HEK293 (cell line): ENCODE measurements around the gene NEFH.

ENCODE experiments used
- CTCF ChIA-PET: fragments of 350-600 bp; formaldehyde crosslinking; extraction: SDS; loops from one replicate; lab custom pipeline; 2021; ENCODE audit warnings: antibody characterized with exemption; lab: Yijun Ruan, JAX
- POLR2A ChIA-PET: fragments of 300-600 bp; formaldehyde crosslinking; extraction: SDS; loops from one replicate; lab custom pipeline; 2020; ENCODE audit warnings: antibody characterized with exemption, inconsistent platforms; lab: Yijun Ruan, JAX
- H3K27ac ChIP-seq: fragments of 200-500 bp; sonication (Bioruptor generic); 2 replicates; pipeline ENCODE4 v1.5.1; 2014; ENCODE audit warnings: low read depth, low read length, control low read depth, inconsistent platforms; ENCODE audit errors: extremely low read depth
- H3K36me3 ChIP-seq, 2 experiments: fragments of 200-500 bp in 1 of 2; sonication (Bioruptor generic) in 1 of 2; 1 replicate in 1 of 2; 2 replicates in 1 of 2; pipeline ENCODE4 v1.5.1; 2014 to 2017; ENCODE audit warnings: inconsistent platforms in 2 of 2, low read length in 2 of 2; ENCODE audit not compliant: control insufficient read depth in 2 of 2, insufficient read depth in 1 of 2
- H3K4me1 ChIP-seq: fragments of 200-500 bp; sonication (Bioruptor generic); 2 replicates; pipeline ENCODE4 v1.5.1; 2014; ENCODE audit warnings: mild to moderate bottlenecking, low read length, inconsistent platforms; ENCODE audit not compliant: control insufficient read depth, insufficient read depth
- H3K4me3 ChIP-seq: 2 replicates; pipeline ENCODE4 v1.5.1; 2011; ENCODE audit warnings: low read depth, mild to moderate bottlenecking, control low read depth, low read length, moderate library complexity
- H3K9me3 ChIP-seq: fragments of 200-500 bp; sonication (Bioruptor generic); 2 replicates; pipeline ENCODE4 v1.5.1; 2014; ENCODE audit warnings: low read depth, low read length, inconsistent platforms; ENCODE audit not compliant: control insufficient read depth, insufficient read depth
- MEIS1 ChIP-seq: sonication (generic); formaldehyde crosslinking; IDR thresholded peaks from 2 replicates; pipeline ENCODE4 v1.8.1; 2022; ENCODE audit warnings: missing genetic modification reagents, mild to moderate bottlenecking, borderline replicate concordance
- TRIM28 ChIP-seq: IDR thresholded peaks from 2 replicates; pipeline ENCODE4 v1.6.1; 2011; ENCODE audit warnings: low read length, control low read depth, borderline replicate concordance
- ZNF132 ChIP-seq: fragments of 450-650 bp; formaldehyde crosslinking; IDR thresholded peaks from 2 replicates; pipeline ENCODE4 v1.5.1; 2017; ENCODE audit warnings: missing biosample characterization, missing genetic modification characterization, borderline replicate concordance
- ZNF138 ChIP-seq: fragments of 450-650 bp; formaldehyde crosslinking; IDR thresholded peaks from 2 replicates; pipeline ENCODE4 v1.5.1; 2016; ENCODE audit warnings: missing biosample characterization, missing genetic modification characterization, borderline replicate concordance
- ZNF16 ChIP-seq: fragments of 450-650 bp; formaldehyde crosslinking; IDR thresholded peaks from 2 replicates; pipeline ENCODE4 v1.5.1; 2016; ENCODE audit warnings: low read depth, missing biosample characterization, missing genetic modification characterization
- ZNF175 ChIP-seq: fragments of 450-650 bp; formaldehyde crosslinking; IDR thresholded peaks from 2 replicates; pipeline ENCODE4 v1.5.1; 2016; ENCODE audit warnings: missing biosample characterization, missing genetic modification characterization
- ZNF266 ChIP-seq: fragments of 450-650 bp; formaldehyde crosslinking; IDR thresholded peaks from 2 replicates; pipeline ENCODE4 v1.5.1; 2016; ENCODE audit warnings: missing biosample characterization, missing genetic modification characterization, low read depth
- ZNF311 ChIP-seq: fragments of 450-650 bp; formaldehyde crosslinking; IDR thresholded peaks from 2 replicates; pipeline ENCODE4 v1.5.1; 2017; ENCODE audit warnings: missing biosample characterization, missing genetic modification characterization, borderline replicate concordance
- ZNF366 ChIP-seq: fragments of 450-650 bp; formaldehyde crosslinking; conservative IDR thresholded peaks from 2 replicates; pipeline ENCODE4 v1.5.1; 2016; ENCODE audit warnings: missing biosample characterization, missing genetic modification characterization
- ZNF514 ChIP-seq: fragments of 450-650 bp; formaldehyde crosslinking; IDR thresholded peaks from 2 replicates; pipeline ENCODE4 v1.5.1; 2016; ENCODE audit warnings: missing biosample characterization, missing genetic modification characterization
- ZNF529 ChIP-seq: fragments of 450-650 bp; formaldehyde crosslinking; IDR thresholded peaks from 2 replicates; pipeline ENCODE4 v1.5.1; 2017; ENCODE audit warnings: missing genetic modification characterization, missing biosample characterization; ENCODE audit not compliant: insufficient replicate concordance
- ZNF548 ChIP-seq: fragments of 450-650 bp; formaldehyde crosslinking; IDR thresholded peaks from 2 replicates; pipeline ENCODE4 v1.5.1; 2016; ENCODE audit warnings: missing biosample characterization, missing genetic modification characterization
- ZNF555 ChIP-seq: fragments of 450-650 bp; formaldehyde crosslinking; conservative IDR thresholded peaks from 2 replicates; pipeline ENCODE4 v1.5.1; 2017; ENCODE audit warnings: missing biosample characterization, mild to moderate bottlenecking, missing genetic modification characterization, inconsistent platforms
- ZNF558 ChIP-seq: fragments of 450-650 bp; formaldehyde crosslinking; IDR thresholded peaks from 2 replicates; pipeline ENCODE4 v1.5.1; 2016; ENCODE audit warnings: missing biosample characterization, missing genetic modification characterization
- ZNF707 ChIP-seq: fragments of 450-650 bp; formaldehyde crosslinking; IDR thresholded peaks from 2 replicates; pipeline ENCODE4 v1.5.1; 2016; ENCODE audit warnings: missing biosample characterization, missing genetic modification characterization
- ZSCAN16 ChIP-seq: fragments of 450-650 bp; formaldehyde crosslinking; IDR thresholded peaks from 2 replicates; pipeline ENCODE4 v1.5.1; 2016; ENCODE audit warnings: missing biosample characterization, missing genetic modification characterization
- ZXDB ChIP-seq: fragments of 450-650 bp; formaldehyde crosslinking; IDR thresholded peaks from 2 replicates; pipeline ENCODE4 v1.5.1; 2016; ENCODE audit warnings: missing biosample characterization, missing genetic modification characterization
- TF ChIP-seq, protein P1 (sequence below): fragments of 450-650 bp; formaldehyde crosslinking; IDR thresholded peaks from 2 replicates; pipeline ENCODE4 v1.5.1; 2017; ENCODE audit warnings: missing biosample characterization, missing genetic modification characterization
- TF ChIP-seq, protein P2 (sequence below): fragments of 450-650 bp; formaldehyde crosslinking; IDR thresholded peaks from 2 replicates; pipeline ENCODE4 v1.5.1; 2016; ENCODE audit warnings: missing biosample characterization, missing genetic modification characterization
- TF ChIP-seq, protein P3 (sequence below): fragments of 450-650 bp; IDR thresholded peaks from 2 replicates; pipeline ENCODE4 v1.5.1; 2018; ENCODE audit warnings: missing biosample characterization, missing genetic modification characterization
- TF ChIP-seq, protein P4 (sequence below): fragments of 450-650 bp; formaldehyde crosslinking; IDR thresholded peaks from 2 replicates; pipeline ENCODE4 v1.5.1; 2016; ENCODE audit warnings: missing biosample characterization, missing genetic modification characterization
- TF ChIP-seq, protein P5 (sequence below): fragments of 450-650 bp; formaldehyde crosslinking; IDR thresholded peaks from 2 replicates; pipeline ENCODE4 v1.5.1; 2016; ENCODE audit warnings: missing biosample characterization, missing genetic modification characterization
- TF ChIP-seq, protein P6 (sequence below): fragments of 450-650 bp; formaldehyde crosslinking; IDR thresholded peaks from 2 replicates; pipeline ENCODE4 v1.5.1; 2016; ENCODE audit warnings: missing biosample characterization, missing genetic modification characterization, low read depth

Gene NEFH

DNA sequence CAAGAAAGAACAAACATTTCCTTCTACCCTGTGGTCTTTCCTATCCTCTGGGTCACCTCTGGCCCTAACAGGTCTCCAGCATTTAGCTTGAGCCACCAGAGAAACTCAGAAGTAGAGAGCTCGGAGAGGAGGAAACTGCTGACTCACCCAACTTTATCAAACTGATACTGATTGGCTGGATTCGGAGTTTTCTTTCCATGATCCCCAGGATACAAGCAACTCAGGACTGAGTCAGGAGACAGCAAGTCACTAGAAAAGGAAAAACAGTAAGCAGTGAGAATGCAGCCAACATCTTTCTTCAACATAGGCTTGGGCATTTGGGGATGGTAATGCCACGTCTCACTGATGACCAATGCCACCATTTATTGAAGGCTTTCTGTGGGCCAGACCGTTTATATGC lies 40.8 kb downstream of the NEFH start:
- Histone ChIP-seq H3K4me1 (no peaks in the 10 kb centered on the region), H3K9me3 (no peaks in the 10 kb centered on the region), H3K27ac (no peak overlapping the region), H3K4me3 (no peak overlapping the region), H3K36me3 (peaks cover 48 to 89% of the 10 kb centered on the region in 2 experiments)
- no peak for TF ChIP-seq ZNF311 (tag by site-specific recombination)
- TF ChIP-seq ZNF16 (tag by site-specific recombination), result no peak
- no peak for TF ChIP-seq ZNF529 (tag by site-specific recombination)
- TF ChIP-seq, protein P1, sequence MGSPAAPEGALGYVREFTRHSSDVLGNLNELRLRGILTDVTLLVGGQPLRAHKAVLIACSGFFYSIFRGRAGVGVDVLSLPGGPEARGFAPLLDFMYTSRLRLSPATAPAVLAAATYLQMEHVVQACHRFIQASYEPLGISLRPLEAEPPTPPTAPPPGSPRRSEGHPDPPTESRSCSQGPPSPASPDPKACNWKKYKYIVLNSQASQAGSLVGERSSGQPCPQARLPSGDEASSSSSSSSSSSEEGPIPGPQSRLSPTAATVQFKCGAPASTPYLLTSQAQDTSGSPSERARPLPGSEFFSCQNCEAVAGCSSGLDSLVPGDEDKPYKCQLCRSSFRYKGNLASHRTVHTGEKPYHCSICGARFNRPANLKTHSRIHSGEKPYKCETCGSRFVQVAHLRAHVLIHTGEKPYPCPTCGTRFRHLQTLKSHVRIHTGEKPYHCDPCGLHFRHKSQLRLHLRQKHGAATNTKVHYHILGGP (tag by site-specific recombination), result no peak
- TF ChIP-seq ZNF548 (tag by site-specific recombination), result no peak
- no peak for TF ChIP-seq ZNF707 (tag by site-specific recombination)
- TF ChIP-seq TRIM28, result no peak
- no peak for TF ChIP-seq MEIS1
- TF ChIP-seq, protein P2, sequence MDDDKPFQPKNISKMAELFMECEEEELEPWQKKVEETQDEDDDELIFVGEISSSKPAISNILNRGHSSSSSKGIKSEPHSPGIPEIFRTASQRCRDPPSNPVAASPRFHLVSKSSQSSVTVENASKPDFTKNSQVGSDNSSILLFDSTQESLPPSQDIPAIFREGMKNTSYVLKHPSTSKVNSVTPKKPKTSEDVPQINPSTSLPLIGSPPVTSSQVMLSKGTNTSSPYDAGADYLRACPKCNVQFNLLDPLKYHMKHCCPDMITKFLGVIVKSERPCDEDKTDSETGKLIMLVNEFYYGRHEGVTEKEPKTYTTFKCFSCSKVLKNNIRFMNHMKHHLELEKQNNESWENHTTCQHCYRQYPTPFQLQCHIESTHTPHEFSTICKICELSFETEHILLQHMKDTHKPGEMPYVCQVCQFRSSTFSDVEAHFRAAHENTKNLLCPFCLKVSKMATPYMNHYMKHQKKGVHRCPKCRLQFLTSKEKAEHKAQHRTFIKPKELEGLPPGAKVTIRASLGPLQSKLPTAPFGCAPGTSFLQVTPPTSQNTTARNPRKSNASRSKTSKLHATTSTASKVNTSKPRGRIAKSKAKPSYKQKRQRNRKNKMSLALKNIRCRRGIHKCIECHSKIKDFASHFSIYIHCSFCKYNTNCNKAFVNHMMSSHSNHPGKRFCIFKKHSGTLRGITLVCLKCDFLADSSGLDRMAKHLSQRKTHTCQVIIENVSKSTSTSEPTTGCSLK (tag by site-specific recombination), result no peak
- TF ChIP-seq ZNF138 (tag by site-specific recombination), result no peak
- TF ChIP-seq ZNF266 (tag by site-specific recombination), result no peak
- no peak for TF ChIP-seq ZNF514
- ChIA-PET POLR2A (interaction anchor here (1.3 kb wide), 1 partner anchor 33 kb away, joined by 7 read pairs; the partner anchor contains the start of gene THOC5), CTCF (no interaction called here)

DNA sequence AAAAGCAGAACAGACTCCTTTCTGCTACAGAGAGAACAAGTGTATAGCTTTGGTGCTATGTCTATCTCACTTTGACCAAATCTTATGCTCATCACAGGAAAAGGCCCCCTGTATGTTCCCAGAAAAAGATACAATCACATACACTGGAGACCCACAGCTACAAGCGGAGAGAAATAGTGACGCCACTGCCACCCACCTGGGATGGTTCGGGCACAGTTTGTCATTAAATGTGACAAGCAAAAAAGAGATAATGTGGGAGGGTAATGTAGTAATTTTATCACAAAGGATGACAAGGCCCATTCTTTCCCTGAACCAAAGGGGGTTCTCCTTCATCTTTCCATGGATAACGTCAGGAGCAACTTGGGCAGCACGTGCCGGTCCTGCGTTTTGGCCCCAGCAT lies 41.5 kb downstream of the NEFH start:
- Histone ChIP-seq H3K27ac (no peak overlapping the region), H3K4me1 (no peaks in the 10 kb centered on the region), H3K4me3 (no peak overlapping the region), H3K9me3 (no peaks in the 10 kb centered on the region), H3K36me3 (peaks cover 44 to 88% of the 10 kb centered on the region in 2 experiments)
- CTCF ChIA-PET, result no interaction called here
- POLR2A ChIA-PET, result interaction anchor here (1.3 kb wide), 1 partner anchor 32 kb away, joined by 7 read pairs; the partner anchor contains the start of gene THOC5
- no peak for TF ChIP-seq ZNF555 (tag by site-specific recombination)
- no peak for TF ChIP-seq ZNF132 (tag by site-specific recombination)
- TF ChIP-seq, protein P3, sequence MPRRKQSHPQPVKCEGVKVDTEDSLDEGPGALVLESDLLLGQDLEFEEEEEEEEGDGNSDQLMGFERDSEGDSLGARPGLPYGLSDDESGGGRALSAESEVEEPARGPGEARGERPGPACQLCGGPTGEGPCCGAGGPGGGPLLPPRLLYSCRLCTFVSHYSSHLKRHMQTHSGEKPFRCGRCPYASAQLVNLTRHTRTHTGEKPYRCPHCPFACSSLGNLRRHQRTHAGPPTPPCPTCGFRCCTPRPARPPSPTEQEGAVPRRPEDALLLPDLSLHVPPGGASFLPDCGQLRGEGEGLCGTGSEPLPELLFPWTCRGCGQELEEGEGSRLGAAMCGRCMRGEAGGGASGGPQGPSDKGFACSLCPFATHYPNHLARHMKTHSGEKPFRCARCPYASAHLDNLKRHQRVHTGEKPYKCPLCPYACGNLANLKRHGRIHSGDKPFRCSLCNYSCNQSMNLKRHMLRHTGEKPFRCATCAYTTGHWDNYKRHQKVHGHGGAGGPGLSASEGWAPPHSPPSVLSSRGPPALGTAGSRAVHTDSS (tag by site-specific recombination), result no peak
- TF ChIP-seq ZSCAN16 (tag by site-specific recombination), result no peak
- TF ChIP-seq ZNF175 (tag by site-specific recombination), result no peak
- TF ChIP-seq ZXDB (tag by site-specific recombination), result no peak
- TF ChIP-seq, protein P4, sequence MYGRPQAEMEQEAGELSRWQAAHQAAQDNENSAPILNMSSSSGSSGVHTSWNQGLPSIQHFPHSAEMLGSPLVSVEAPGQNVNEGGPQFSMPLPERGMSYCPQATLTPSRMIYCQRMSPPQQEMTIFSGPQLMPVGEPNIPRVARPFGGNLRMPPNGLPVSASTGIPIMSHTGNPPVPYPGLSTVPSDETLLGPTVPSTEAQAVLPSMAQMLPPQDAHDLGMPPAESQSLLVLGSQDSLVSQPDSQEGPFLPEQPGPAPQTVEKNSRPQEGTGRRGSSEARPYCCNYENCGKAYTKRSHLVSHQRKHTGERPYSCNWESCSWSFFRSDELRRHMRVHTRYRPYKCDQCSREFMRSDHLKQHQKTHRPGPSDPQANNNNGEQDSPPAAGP (tag by site-specific recombination), result no peak
- TF ChIP-seq ZNF366 (tag by site-specific recombination), result no peak
- TF ChIP-seq ZNF558, result no peak
- TF ChIP-seq, protein P5, sequence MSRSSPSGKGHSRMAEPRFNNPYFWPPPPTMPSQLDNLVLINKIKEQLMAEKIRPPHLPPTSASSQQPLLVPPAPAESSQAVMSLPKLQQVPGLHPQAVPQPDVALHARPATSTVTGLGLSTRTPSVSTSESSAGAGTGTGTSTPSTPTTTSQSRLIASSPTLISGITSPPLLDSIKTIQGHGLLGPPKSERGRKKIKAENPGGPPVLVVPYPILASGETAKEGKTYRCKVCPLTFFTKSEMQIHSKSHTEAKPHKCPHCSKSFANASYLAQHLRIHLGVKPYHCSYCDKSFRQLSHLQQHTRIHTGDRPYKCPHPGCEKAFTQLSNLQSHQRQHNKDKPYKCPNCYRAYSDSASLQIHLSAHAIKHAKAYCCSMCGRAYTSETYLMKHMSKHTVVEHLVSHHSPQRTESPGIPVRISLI (tag by site-specific recombination), result no peak
- TF ChIP-seq, protein P6, sequence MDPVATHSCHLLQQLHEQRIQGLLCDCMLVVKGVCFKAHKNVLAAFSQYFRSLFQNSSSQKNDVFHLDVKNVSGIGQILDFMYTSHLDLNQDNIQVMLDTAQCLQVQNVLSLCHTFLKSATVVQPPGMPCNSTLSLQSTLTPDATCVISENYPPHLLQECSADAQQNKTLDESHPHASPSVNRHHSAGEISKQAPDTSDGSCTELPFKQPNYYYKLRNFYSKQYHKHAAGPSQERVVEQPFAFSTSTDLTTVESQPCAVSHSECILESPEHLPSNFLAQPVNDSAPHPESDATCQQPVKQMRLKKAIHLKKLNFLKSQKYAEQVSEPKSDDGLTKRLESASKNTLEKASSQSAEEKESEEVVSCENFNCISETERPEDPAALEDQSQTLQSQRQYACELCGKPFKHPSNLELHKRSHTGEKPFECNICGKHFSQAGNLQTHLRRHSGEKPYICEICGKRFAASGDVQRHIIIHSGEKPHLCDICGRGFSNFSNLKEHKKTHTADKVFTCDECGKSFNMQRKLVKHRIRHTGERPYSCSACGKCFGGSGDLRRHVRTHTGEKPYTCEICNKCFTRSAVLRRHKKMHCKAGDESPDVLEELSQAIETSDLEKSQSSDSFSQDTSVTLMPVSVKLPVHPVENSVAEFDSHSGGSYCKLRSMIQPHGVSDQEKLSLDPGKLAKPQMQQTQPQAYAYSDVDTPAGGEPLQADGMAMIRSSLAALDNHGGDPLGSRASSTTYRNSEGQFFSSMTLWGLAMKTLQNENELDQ (tag by site-specific recombination), result no peak
